ENCODE data around the gene TARS3.

Gene TARS3

GRCh38 chr15:101696829-101697228 is 27.4 kb downstream of the TARS3 start:
- TF ChIP-seq ZNF8 (CRISPR knock-in tag; IDR thresholded peaks at IDR 0.05) (no peak), RARB (CRISPR knock-in tag; IDR thresholded peaks at IDR 0.05) (no peak), PPARA (CRISPR knock-in tag; IDR thresholded peaks at IDR 0.05; ENCODE audit: borderline replicate concordance) (no peak), SNAI2 (CRISPR knock-in tag; IDR thresholded peaks at IDR 0.05) (no peak), PATZ1 (CRISPR knock-in tag; IDR thresholded peaks at IDR 0.05; ENCODE audit: borderline replicate concordance) (no peak), ZFP30 (CRISPR knock-in tag; IDR thresholded peaks at IDR 0.05) (no peak), ESRRG (CRISPR knock-in tag; IDR thresholded peaks at IDR 0.05) (no peak), ZFP3 (CRISPR knock-in tag; IDR thresholded peaks at IDR 0.05) (no peak), CSRNP3 (CRISPR knock-in tag; IDR thresholded peaks at IDR 0.05) (no peak), ZNF565 (CRISPR knock-in tag; conservative IDR thresholded peaks at IDR 0.05; ENCODE audit: low read depth) (no peak), OSR1 (CRISPR knock-in tag; IDR thresholded peaks at IDR 0.05) (no peak), TCF4 (CRISPR knock-in tag; IDR thresholded peaks at IDR 0.05; ENCODE audit: borderline replicate concordance) (no peak), ZC3H10 (CRISPR knock-in tag; IDR thresholded peaks at IDR 0.05) (no peak), ARNTL (CRISPR knock-in tag; IDR thresholded peaks at IDR 0.05; ENCODE audit: borderline replicate concordance, low read depth) (no peak)
- ATAC-seq, result no peak

GRCh38 chr15:101694261-101694660 is 30.0 kb downstream of the TARS3 start:
- TF ChIP-seq TOX (CRISPR knock-in tag; IDR thresholded peaks at IDR 0.05; ENCODE audit: borderline replicate concordance) (no peak), PATZ1 (CRISPR knock-in tag; IDR thresholded peaks at IDR 0.05; ENCODE audit: borderline replicate concordance) (no peak), ESRRG (CRISPR knock-in tag; IDR thresholded peaks at IDR 0.05) (no peak), POU6F1 (CRISPR knock-in tag; IDR thresholded peaks at IDR 0.05; ENCODE audit: borderline replicate concordance, low read depth) (no peak), ZFP3 (CRISPR knock-in tag; IDR thresholded peaks at IDR 0.05) (no peak)
- no peak for ATAC-seq

GRCh38 chr15:101692801-101693598 is 31.3 kb downstream of the TARS3 start:
- no peak for ATAC-seq
- no peak for TF ChIP-seq RARB (CRISPR knock-in tag; IDR thresholded peaks at IDR 0.05)
- no peak for TF ChIP-seq TSHZ2 (CRISPR knock-in tag; IDR thresholded peaks at IDR 0.05)
- TF ChIP-seq ZNF70 (CRISPR knock-in tag; IDR thresholded peaks at IDR 0.05), result no peak
- TF ChIP-seq BACH2 (CRISPR knock-in tag; IDR thresholded peaks at IDR 0.05; ENCODE audit: borderline replicate concordance), result no peak
- no peak for TF ChIP-seq TCF4 (CRISPR knock-in tag; IDR thresholded peaks at IDR 0.05; ENCODE audit: borderline replicate concordance)
- TF ChIP-seq ZNF8 (CRISPR knock-in tag; IDR thresholded peaks at IDR 0.05), result no peak
- no peak for TF ChIP-seq PATZ1 (CRISPR knock-in tag; IDR thresholded peaks at IDR 0.05; ENCODE audit: borderline replicate concordance)
